NCI-H446 (cell line): ENCODE results near the gene MED28.
"Not testable (repeated sequence)": the region's sequence is repeated elsewhere in the genome, so short reads cannot be mapped to it uniquely, and the experiment has no call there.

Experiments
- DNase-seq, 2 experiments: peaks; one replicate each; lab custom pipeline; 2025; lab: John Stamatoyannopoulos, UW

Gene MED28

GRCh38 chr4:17618926-17619325, 4.5 kb downstream of the MED28 start:
- DNase-seq = no peak

GRCh38 chr4:17619416-17620105, 5.1 kb downstream of the MED28 start:
- no peak for DNase-seq

- no peak for DNase-seq
Observed at GRCh38 chr4:17623451-17624001, 9.1 kb downstream of the MED28 start.

GRCh38 chr4:17624821-17625220, 10.4 kb downstream of the MED28 start:
- DNase-seq = no peak

GRCh38 chr4:17630228-17630627, 15.8 kb downstream of the MED28 start:
- DNase-seq = no peak

- no peak for DNase-seq
Observed at GRCh38 chr4:17633600-17633999, 19.2 kb downstream of the MED28 start.

- DNase-seq = no peak
Observed at GRCh38 chr4:17635056-17635455, 20.6 kb downstream of the MED28 start.

- DNase-seq = no peak
Observed at GRCh38 chr4:17636341-17636695, 21.9 kb downstream of the MED28 start.

GRCh38 chr4:17636696-17637622, 22.5 kb downstream of the MED28 start:
- peak in 1 of 2 experiments; percentile 70 for DNase-seq

- no peak for DNase-seq
Observed at GRCh38 chr4:17639136-17639535, 24.7 kb downstream of the MED28 start.

GRCh38 chr4:17642398-17642783, 27.9 kb downstream of the MED28 start:
- DNase-seq = no peak

GRCh38 chr4:17646693-17647092, 32.3 kb downstream of the MED28 start:
- DNase-seq = no peak

- DNase-seq = no peak
Observed at GRCh38 chr4:17647176-17647806, 32.9 kb downstream of the MED28 start.

- no peak for DNase-seq
Observed at GRCh38 chr4:17647927-17648326, 33.5 kb downstream of the MED28 start.

- DNase-seq = no peak
Observed at GRCh38 chr4:17650406-17650805, 36.0 kb downstream of the MED28 start.

- DNase-seq = no peak
Observed at GRCh38 chr4:17654701-17655100, 40.3 kb downstream of the MED28 start.

- DNase-seq = no peak
Observed at GRCh38 chr4:17657090-17657489, 42.6 kb downstream of the MED28 start.

- no peak for DNase-seq
Observed at GRCh38 chr4:17657849-17658248, 43.4 kb downstream of the MED28 start.

- DNase-seq = not testable (repeated sequence)
Observed at GRCh38 chr4:17659196-17659595, 44.8 kb downstream of the MED28 start.

GRCh38 chr4:17662694-17663093, 48.3 kb downstream of the MED28 start:
- DNase-seq = no peak

- no peak for DNase-seq
Observed at GRCh38 chr4:17664755-17665154, 50.3 kb downstream of the MED28 start.

GRCh38 chr4:17665346-17665745, 50.9 kb downstream of the MED28 start:
- no peak for DNase-seq

GRCh38 chr4:17665852-17666251, 51.4 kb downstream of the MED28 start:
- DNase-seq = no peak
